GM13977 (cell line): ENCODE measurements around the gene PKD2L2.

ENCODE experiments used
- DNase-seq: peaks from one replicate; pipeline ENCODE4 v3.0.0; 2012; ENCODE audit warnings: low spot score
- in situ Hi-C: fragments of 300-500 bp; cut with MboI; formaldehyde crosslinking; loops from one replicate; pipeline ENCODE4 v1.12.0; 2022; ENCODE audit warnings: low sequenced_read_pairs, low pct_unique_long_range_greater_than_20kb, mixed read lengths, inconsistent platforms; ENCODE audit not compliant: unreplicated experiment
- TF ChIP-seq, protein P1 (sequence below): IDR thresholded peaks from 2 replicates; pipeline ENCODE4 v1.5.1; 2012; ENCODE audit warnings: mild to moderate bottlenecking, control low read depth; ENCODE audit not compliant: insufficient read depth; ENCODE audit errors: extremely low read depth, missing control alignments

Gene PKD2L2

DNA sequence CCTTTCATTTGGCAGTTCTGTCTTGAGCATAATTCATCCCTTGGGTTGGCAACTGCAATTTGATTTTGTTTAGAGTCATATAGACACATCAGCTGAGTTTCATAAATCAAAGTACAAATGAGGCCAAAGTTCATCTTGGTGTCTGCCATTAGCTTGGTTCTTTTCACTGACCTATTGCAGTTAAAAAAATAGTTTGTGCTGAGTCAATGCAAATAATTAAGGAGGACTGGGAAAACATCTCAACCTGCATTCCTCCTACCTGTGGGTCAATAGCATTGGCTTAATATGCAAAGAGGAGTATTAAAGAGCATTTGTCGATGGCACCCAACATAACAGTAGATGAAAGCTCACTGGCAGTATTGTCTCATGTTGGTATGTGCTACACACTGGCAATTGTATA is 1.6 kb downstream of the PKD2L2 start:
- in situ Hi-C loops, result no loop called here
- no peak for DNase-seq
- TF ChIP-seq, protein P1, sequence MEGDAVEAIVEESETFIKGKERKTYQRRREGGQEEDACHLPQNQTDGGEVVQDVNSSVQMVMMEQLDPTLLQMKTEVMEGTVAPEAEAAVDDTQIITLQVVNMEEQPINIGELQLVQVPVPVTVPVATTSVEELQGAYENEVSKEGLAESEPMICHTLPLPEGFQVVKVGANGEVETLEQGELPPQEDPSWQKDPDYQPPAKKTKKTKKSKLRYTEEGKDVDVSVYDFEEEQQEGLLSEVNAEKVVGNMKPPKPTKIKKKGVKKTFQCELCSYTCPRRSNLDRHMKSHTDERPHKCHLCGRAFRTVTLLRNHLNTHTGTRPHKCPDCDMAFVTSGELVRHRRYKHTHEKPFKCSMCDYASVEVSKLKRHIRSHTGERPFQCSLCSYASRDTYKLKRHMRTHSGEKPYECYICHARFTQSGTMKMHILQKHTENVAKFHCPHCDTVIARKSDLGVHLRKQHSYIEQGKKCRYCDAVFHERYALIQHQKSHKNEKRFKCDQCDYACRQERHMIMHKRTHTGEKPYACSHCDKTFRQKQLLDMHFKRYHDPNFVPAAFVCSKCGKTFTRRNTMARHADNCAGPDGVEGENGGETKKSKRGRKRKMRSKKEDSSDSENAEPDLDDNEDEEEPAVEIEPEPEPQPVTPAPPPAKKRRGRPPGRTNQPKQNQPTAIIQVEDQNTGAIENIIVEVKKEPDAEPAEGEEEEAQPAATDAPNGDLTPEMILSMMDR, result no peak

GRCh38 chr5:137891849-137892248 is 2.6 kb downstream of the PKD2L2 start:
- in situ Hi-C loops, result no loop called here
- TF ChIP-seq, protein P1, result no peak
- no peak for DNase-seq

DNA sequence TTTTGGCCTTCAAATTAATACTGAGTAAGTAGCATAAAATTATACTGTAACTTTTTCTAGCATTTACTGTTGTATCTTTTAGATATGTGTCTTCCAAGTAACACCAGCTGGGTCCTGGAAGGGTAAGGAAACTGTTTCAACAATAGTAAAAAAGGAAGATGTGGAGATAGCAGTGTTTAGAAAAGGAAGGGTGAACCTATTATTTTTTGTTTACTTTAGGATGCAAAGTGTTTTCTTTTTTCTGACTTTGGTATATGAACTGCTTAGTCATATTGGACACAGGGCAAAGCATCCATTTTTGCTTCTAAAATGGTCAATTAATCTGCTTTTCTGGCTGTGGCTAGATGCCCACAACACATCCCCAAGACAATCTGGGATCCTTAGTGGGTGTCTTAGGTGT is 5.3 kb downstream of the PKD2L2 start:
- DNase-seq, result no peak
- TF ChIP-seq, protein P1, result no peak
- in situ Hi-C loops, result no loop called here

- TF ChIP-seq, protein P1, result no peak
- DNase-seq, result no peak
- in situ Hi-C loops, result no loop called here
Measured at GRCh38 chr5:137896560-137896959, 7.3 kb downstream of the PKD2L2 start.

- TF ChIP-seq, protein P1, result no peak
- DNase-seq, result no peak
- in situ Hi-C loops, result no loop called here
Measured at GRCh38 chr5:137899493-137899892, 10.2 kb downstream of the PKD2L2 start.

- in situ Hi-C loops, result no loop called here
- TF ChIP-seq, protein P1, result no peak
- no peak for DNase-seq
Measured at GRCh38 chr5:137901011-137901817, 12.0 kb downstream of the PKD2L2 start.
